GM10248 (cell line): ENCODE results near the gene RACGAP1.
"Not testable (repeated sequence)": the region's sequence is repeated elsewhere in the genome, so short reads cannot be mapped to it uniquely, and the experiment has no call there.

Experiments
- CTCF ChIA-PET: fragments of 300-600 bp; sonication (Branson Sonifier 250); formaldehyde crosslinking; extraction: SDS; loops from one replicate; lab custom pipeline; 2021; ENCODE audit warnings: antibody characterized with exemption; lab: Yijun Ruan, JAX
- POLR2A ChIA-PET: fragments of 350-650 bp; sonication (Branson Sonifier 250); formaldehyde crosslinking; extraction: SDS; loops from one replicate; lab custom pipeline; 2020; ENCODE audit warnings: antibody characterized with exemption; lab: Yijun Ruan, JAX
- DNase-seq: peaks from one replicate; pipeline ENCODE4 v3.0.0; 2012; ENCODE audit errors: extremely low spot score
- TF ChIP-seq, protein P1 (sequence below): IDR thresholded peaks from 2 replicates; pipeline ENCODE4 v1.5.1; 2012; ENCODE audit warnings: mild to moderate bottlenecking, low read depth; ENCODE audit errors: extremely low read depth, missing control alignments, control extremely low read depth

RACGAP1 gene

GRCh38 chr12:49990273-49990672, 35.0 kb downstream of the RACGAP1 start:
- ChIA-PET POLR2A (no interaction called here), CTCF (interaction anchor here (0.8 to 9.1 kb wide), 3 partner anchors 8 to 45 kb away, joined by 3 to 67 read pairs (median 5); no protein-coding TSS in a partner anchor)
- no peak for DNase-seq
- TF ChIP-seq, protein P1, sequence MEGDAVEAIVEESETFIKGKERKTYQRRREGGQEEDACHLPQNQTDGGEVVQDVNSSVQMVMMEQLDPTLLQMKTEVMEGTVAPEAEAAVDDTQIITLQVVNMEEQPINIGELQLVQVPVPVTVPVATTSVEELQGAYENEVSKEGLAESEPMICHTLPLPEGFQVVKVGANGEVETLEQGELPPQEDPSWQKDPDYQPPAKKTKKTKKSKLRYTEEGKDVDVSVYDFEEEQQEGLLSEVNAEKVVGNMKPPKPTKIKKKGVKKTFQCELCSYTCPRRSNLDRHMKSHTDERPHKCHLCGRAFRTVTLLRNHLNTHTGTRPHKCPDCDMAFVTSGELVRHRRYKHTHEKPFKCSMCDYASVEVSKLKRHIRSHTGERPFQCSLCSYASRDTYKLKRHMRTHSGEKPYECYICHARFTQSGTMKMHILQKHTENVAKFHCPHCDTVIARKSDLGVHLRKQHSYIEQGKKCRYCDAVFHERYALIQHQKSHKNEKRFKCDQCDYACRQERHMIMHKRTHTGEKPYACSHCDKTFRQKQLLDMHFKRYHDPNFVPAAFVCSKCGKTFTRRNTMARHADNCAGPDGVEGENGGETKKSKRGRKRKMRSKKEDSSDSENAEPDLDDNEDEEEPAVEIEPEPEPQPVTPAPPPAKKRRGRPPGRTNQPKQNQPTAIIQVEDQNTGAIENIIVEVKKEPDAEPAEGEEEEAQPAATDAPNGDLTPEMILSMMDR: no peak

GRCh38 chr12:49989400-49989799, 35.9 kb downstream of the RACGAP1 start:
- DNase-seq, POLR2A ChIA-PET: not testable (repeated sequence)
- CTCF ChIA-PET: interaction anchor here (0.8 to 9.1 kb wide), 4 partner anchors 10 to 58 kb away, joined by 3 to 67 read pairs (median 3); no protein-coding TSS in a partner anchor

GRCh38 chr12:49987625-49988303, 37.5 kb downstream of the RACGAP1 start:
- TF ChIP-seq, protein P1: no peak
- ChIA-PET CTCF (interaction anchor here (13.0 kb wide), 1 partner anchor 21 kb away, joined by 193 read pairs; no protein-coding TSS in a partner anchor), POLR2A (no interaction called here)
- DNase-seq: no peak

DNA sequence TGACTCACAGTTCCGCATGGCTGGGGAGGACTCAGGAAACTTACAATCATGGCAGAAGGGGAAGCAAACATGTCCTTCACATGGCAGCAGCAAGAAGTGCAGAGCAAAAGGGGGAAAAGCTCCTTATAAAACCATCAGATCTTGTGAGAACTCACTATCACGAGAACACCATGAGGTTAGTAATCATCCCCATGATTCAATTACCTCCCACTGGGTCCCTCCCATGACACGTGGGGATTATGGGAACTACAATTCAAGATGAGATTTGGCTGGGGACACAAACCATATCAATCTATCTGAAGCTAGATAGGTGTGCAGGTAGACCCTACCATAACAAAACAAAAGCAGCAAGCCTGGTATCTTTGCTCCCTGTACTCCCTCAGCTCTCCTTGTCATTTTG, 38.8 kb downstream of the RACGAP1 start:
- DNase-seq, POLR2A ChIA-PET: not testable (repeated sequence)
- CTCF ChIA-PET: interaction anchor here (1.0 to 13.0 kb wide), 5 partner anchors 9 to 88 kb away, joined by 4 to 193 read pairs (median 4); no protein-coding TSS in a partner anchor

GRCh38 chr12:49985981-49986380, 39.3 kb downstream of the RACGAP1 start:
- no peak for DNase-seq
- ChIA-PET CTCF (interaction anchor here (1.0 to 13.0 kb wide), 6 partner anchors 10 to 89 kb away, joined by 3 to 193 read pairs (median 4); no protein-coding TSS in a partner anchor), POLR2A (no interaction called here)
- TF ChIP-seq, protein P1: no peak

DNA sequence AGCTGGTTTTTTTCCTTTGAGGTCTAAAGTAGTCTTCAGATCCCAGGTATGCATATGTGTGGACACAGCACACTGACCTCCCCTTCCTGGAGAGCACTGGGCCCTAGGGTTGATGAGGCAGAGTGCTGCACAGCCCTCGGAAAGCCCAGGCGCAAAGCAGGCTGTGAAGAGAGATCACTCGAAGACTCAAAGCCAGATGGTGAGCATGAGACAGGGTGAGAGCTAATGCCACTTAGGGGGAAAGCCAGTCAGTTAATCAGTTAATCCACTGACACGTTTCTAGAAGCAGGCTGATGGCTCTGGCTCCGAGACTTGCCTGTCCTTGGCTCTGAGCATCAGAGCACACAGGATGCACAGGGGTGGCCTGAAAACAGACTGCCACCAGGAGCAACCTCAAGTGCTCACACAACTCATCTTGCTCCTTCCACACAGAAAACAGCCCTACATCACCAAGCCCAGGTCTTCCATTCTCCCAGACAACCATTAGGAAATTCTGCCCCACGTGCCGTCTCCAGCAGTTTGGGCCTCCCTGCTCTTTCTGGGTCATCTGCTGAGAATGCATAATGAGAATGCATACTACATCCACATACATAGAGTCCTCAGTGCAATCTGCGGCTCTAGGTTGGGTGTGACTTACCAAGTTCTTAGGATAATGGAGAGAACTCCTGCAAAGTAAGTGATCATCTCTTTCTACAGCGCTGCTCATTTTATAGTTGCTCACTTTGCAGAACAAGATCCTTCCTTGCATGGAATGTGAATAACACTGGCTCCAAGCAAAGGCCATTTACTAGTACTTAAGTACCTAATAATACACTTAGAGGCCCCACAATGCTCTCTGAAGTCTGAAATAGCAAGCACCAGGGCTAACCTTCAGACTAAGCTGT, 40.6 kb downstream of the RACGAP1 start:
- TF ChIP-seq, protein P1: no peak
- DNase-seq: peak; percentile 9
- POLR2A ChIA-PET: no interaction called here
- CTCF ChIA-PET: interaction anchor here (0.7 to 13.0 kb wide), 5 partner anchors 18 to 71 kb away, joined by 3 to 193 read pairs (median 5); no protein-coding TSS in a partner anchor

DNA sequence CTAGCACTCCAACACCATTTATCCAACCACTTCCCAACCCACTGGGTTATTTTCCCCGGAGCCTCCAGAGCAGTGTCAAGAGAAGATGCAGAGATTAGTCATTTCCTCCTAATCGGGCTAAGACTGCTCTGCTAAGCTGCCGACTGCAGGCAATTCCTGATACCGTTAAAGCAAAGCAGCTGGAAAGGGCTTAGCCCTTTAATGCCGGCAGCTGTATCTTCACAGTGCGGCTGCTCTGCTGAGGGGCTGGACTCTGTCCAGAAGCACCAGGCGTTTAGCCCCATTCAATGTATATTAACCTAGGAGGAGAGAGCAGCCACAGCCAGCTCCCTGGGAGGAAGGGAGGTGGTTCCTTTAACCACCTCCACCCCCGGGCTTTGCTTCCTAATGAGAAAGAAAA, 41.4 kb downstream of the RACGAP1 start:
- POLR2A ChIA-PET: no interaction called here
- DNase-seq: peak; percentile 11
- TF ChIP-seq, protein P1: no peak
- CTCF ChIA-PET: interaction anchor here (0.7 to 13.0 kb wide), 5 partner anchors 17 to 87 kb away, joined by 3 to 193 read pairs (median 6); no protein-coding TSS in a partner anchor
